Lower leg skin (tissue), 3 donors: ENCODE results near the gene MTX3.

ENCODE experiments used
- CTCF ChIP-seq, 3 donors: fragments of 450-650 bp; IDR thresholded peaks; one replicate each; pipeline ENCODE4 v1.5.1; 2016; ENCODE audit warnings: antibody characterized with exemption in 3 of 3, mild to moderate bottlenecking in 3 of 3, moderate library complexity in 2 of 3
- POLR2A ChIP-seq, 2 donors: fragments of 450-650 bp; IDR thresholded peaks; one replicate each; pipeline ENCODE4 v1.6.1; 2016 to 2017; ENCODE audit warnings: antibody characterized with exemption in 2 of 2, mild to moderate bottlenecking in 1 of 2, moderate library complexity in 1 of 2

DNA sequence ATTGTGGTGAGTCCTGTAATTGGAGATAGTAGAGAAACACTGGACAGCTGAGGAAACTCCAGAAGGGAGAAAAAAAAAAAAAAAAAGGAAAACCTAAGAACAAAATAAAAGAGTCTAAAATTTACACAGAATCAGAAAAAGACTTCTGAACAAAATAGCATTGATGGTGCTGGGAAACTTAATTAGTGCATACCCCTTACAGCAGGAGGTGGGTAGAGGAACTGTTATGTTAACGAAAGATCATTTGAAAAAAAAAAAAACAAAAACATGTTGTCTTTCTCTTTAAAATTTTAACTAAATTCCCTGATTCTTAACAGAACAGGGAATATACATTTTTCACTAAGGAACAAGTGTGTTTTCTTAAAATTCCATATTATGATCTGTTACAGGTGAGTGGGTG, 11.6 kb upstream of the MTX3 start:
- TF ChIP-seq CTCF (IDR thresholded peaks at IDR 0.05) (no peak), POLR2A (IDR thresholded peaks at IDR 0.05) (no peak)
